Activated T-helper 17 cell treated with anti-CD3 and anti-CD28 coated beads, Interleukin-2, amount 50 U/mL, for 72 hours (primary cell): Measurements from ENCODE around the gene ASTN2. TPM values are rescaled to one million over a fixed set of nuclear protein-coding genes. Genes with fewer than 3 reads are reported as not detected.

ENCODE experiments used
- ATAC-seq: fragments of 150-1000 bp; cut with Tn5 transposase; replicated peaks from 2 replicates; pipeline ENCODE4 v1.10.0; 2021; ENCODE audit warnings: mild to moderate bottlenecking, moderate library complexity
- H3K27ac Mint-ChIP-seq: one replicate; pipeline ENCODE4 v1.8.0; 2022; ENCODE audit warnings: mixed read lengths
- H3K27me3 Mint-ChIP-seq: one replicate; pipeline ENCODE4 v1.8.0; 2022; ENCODE audit warnings: mixed read lengths
- H3K36me3 Mint-ChIP-seq: one replicate; pipeline ENCODE4 v1.8.0; 2022; ENCODE audit warnings: low read depth, mild to moderate bottlenecking, mixed read lengths
- H3K4me1 Mint-ChIP-seq: one replicate; pipeline ENCODE4 v1.8.0; 2022; ENCODE audit warnings: mixed read lengths
- H3K4me3 Mint-ChIP-seq: one replicate; pipeline ENCODE4 v1.8.0; 2022; ENCODE audit warnings: mild to moderate bottlenecking, mixed read lengths
- H3K9me3 Mint-ChIP-seq: one replicate; pipeline ENCODE4 v1.8.0; 2022; ENCODE audit warnings: mixed read lengths
- total RNA-seq, 2 donors: library from RNA; stranded (reverse); gene quantifications; one replicate each; pipeline ENCODE4 v1.2.3, GENCODE V29; 2022

Gene ASTN2
- total RNA-seq, 2 donors from 2014 or later, result 3.3 to 5.4 TPM

- peaks cover 25% of the 10 kb centered on the region for H3K27me3 Mint-ChIP-seq
- no peaks in the 10 kb centered on the region for H3K36me3 Mint-ChIP-seq
- peaks cover 3% of the 10 kb centered on the region for H3K9me3 Mint-ChIP-seq
- no peak overlapping the region for H3K27ac Mint-ChIP-seq
- no peaks in the 10 kb centered on the region for H3K4me1 Mint-ChIP-seq
- H3K4me3 Mint-ChIP-seq, result no peak overlapping the region
- no peak for ATAC-seq
Measured at GRCh38 chr9:117407436-117408022, 7.3 kb downstream of the ASTN2 start.

GRCh38 chr9:117405950-117406705, 8.7 kb downstream of the ASTN2 start:
- Mint-ChIP-seq H3K4me3 (no peak overlapping the region), H3K27ac (no peak overlapping the region), H3K36me3 (no peaks in the 10 kb centered on the region), H3K27me3 (peaks cover 19% of the 10 kb centered on the region), H3K4me1 (no peaks in the 10 kb centered on the region), H3K9me3 (peaks cover 3% of the 10 kb centered on the region)
- ATAC-seq, result no peak

DNA sequence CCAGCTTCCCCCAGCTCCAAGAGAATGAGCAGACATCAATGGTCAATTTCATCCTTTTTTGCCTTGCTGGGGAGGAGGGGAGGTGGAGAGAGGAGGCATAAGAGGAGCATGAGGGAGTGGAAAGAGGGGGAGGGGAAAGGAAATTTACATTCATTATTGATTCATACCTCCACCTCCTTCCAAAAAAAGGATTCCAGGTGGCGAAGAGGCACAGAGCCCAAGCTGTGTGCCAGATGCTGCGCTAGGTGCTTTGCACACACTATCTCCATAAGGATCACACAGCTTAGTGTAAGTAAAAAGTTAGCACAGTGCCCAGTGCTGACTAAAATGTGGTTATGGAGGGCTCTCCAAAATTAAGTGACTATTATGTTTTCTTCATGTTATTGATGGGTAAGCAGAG, 11.0 kb downstream of the ASTN2 start:
- ATAC-seq, result no peak
- Mint-ChIP-seq H3K9me3 (peaks cover 3% of the 10 kb centered on the region), H3K27ac (no peak overlapping the region), H3K4me3 (no peak overlapping the region), H3K4me1 (no peaks in the 10 kb centered on the region), H3K36me3 (no peaks in the 10 kb centered on the region), H3K27me3 (peaks cover 12% of the 10 kb centered on the region)

DNA sequence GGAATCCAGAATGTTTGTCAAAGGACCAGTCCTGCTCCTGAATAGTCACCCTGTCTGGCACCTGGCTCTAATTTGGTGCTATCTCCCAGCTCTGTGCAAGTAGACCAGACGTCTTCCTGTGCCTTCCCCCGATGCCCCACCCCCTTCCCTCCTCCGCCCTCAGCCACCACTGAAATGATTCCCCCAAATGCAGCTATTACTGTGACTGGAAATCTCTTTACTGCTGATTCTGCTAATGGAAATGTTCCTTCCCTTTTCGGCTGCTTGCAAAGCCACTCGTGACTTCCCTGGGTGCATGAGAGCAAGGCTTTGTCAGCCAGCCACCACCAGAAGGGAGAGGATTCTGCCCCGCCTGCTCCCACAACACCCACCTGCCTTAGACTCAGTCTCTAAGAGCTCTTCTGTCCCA, 11.4 kb downstream of the ASTN2 start:
- Mint-ChIP-seq H3K27me3 (peaks cover 8% of the 10 kb centered on the region), H3K4me3 (no peak overlapping the region), H3K4me1 (no peaks in the 10 kb centered on the region), H3K9me3 (no peaks in the 10 kb centered on the region), H3K27ac (no peak overlapping the region), H3K36me3 (no peaks in the 10 kb centered on the region)
- ATAC-seq, result no peak

DNA sequence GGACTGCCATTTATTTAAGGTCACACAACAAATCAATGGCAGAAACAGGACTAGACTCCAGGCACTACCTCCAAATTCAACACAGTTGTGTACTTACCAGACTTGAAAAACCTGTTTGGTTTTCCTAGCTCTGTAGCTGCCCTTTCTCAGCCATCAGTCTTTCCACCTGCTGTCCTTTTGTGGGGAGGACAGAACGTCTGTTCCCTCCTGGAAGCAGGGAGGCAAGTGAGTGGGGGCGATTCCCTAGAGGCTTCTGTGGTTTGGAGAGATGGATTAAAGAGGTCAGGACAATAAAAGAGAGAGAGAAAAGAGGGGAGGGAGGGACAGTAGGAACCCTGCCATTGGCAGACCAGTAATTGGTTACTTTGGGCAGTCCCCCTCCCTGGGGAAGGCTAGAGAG, 14.7 kb downstream of the ASTN2 start:
- peaks cover 3% of the 10 kb centered on the region for H3K9me3 Mint-ChIP-seq
- H3K27me3 Mint-ChIP-seq, result peaks cover 3% of the 10 kb centered on the region
- H3K4me1 Mint-ChIP-seq, result no peaks in the 10 kb centered on the region
- H3K27ac Mint-ChIP-seq, result no peak overlapping the region
- ATAC-seq, result no peak
- H3K4me3 Mint-ChIP-seq, result no peak overlapping the region
- H3K36me3 Mint-ChIP-seq, result no peaks in the 10 kb centered on the region

DNA sequence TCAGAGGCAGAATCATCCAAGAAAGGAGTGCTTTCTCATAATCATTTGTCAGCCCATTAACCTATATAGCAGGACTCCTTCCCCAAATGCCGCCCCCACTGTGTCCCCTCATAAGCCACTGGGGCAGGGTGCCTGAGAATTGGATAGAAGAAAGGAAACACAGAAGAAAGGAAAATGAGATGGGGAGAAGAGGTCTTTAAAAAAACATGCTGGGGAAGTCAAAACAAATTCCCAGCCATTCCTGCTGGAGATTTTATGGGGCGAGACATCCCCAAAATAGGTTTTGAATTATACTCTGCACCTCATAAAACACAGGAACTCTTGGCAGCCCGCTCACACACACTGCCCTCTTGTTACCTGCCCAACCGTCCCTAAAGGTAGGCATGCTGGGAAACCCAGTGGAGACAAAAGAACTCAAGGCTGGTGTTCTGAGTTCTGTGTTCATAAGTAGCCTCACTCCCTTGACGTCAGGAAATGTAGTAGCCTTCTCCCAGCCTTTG, 19.7 kb downstream of the ASTN2 start:
- Mint-ChIP-seq H3K4me1 (no peaks in the 10 kb centered on the region), H3K27me3 (no peaks in the 10 kb centered on the region), H3K36me3 (no peaks in the 10 kb centered on the region), H3K27ac (no peak overlapping the region), H3K4me3 (no peak overlapping the region), H3K9me3 (peaks cover 3% of the 10 kb centered on the region)
- no peak for ATAC-seq

DNA sequence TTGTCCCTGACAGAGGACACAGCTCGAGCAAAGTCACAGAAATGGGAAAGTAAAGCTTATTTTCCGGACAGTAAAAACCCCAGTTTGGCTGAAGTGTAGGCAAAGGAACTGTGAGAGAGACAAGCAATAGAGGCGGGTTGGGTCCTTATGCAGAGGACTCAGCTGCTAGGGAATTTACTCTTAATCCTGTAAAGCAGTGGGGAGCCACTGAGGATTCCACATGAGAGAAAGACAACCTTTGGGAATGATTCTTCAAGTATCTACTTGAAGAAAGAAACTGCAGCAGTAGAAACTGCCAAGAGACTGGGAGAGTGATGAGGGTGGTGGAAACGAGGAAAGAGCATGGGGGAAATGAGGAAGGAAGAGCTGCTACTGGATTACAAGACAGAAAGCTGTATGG, 20.2 kb downstream of the ASTN2 start:
- H3K27ac Mint-ChIP-seq, result no peak overlapping the region
- H3K9me3 Mint-ChIP-seq, result peaks cover 3% of the 10 kb centered on the region
- no peaks in the 10 kb centered on the region for H3K36me3 Mint-ChIP-seq
- no peak for ATAC-seq
- no peak overlapping the region for H3K4me3 Mint-ChIP-seq
- H3K27me3 Mint-ChIP-seq, result no peaks in the 10 kb centered on the region
- H3K4me1 Mint-ChIP-seq, result no peaks in the 10 kb centered on the region

- Mint-ChIP-seq H3K9me3 (peaks cover 6% of the 10 kb centered on the region), H3K27ac (no peak overlapping the region), H3K4me3 (no peak overlapping the region), H3K27me3 (no peaks in the 10 kb centered on the region), H3K36me3 (no peaks in the 10 kb centered on the region), H3K4me1 (no peaks in the 10 kb centered on the region)
- ATAC-seq, result no peak
Measured at GRCh38 chr9:117392992-117393391, 21.9 kb downstream of the ASTN2 start.

GRCh38 chr9:117387422-117387821, 27.4 kb downstream of the ASTN2 start:
- H3K4me1 Mint-ChIP-seq, result no peaks in the 10 kb centered on the region
- peaks cover 16% of the 10 kb centered on the region for H3K9me3 Mint-ChIP-seq
- H3K36me3 Mint-ChIP-seq, result no peaks in the 10 kb centered on the region
- no peak for ATAC-seq
- H3K4me3 Mint-ChIP-seq, result no peak overlapping the region
- no peaks in the 10 kb centered on the region for H3K27me3 Mint-ChIP-seq
- H3K27ac Mint-ChIP-seq, result no peak overlapping the region

- no peaks in the 10 kb centered on the region for H3K4me1 Mint-ChIP-seq
- H3K27ac Mint-ChIP-seq, result no peak overlapping the region
- no peaks in the 10 kb centered on the region for H3K27me3 Mint-ChIP-seq
- ATAC-seq, result no peak
- H3K36me3 Mint-ChIP-seq, result no peaks in the 10 kb centered on the region
- no peak overlapping the region for H3K4me3 Mint-ChIP-seq
- H3K9me3 Mint-ChIP-seq, result peaks cover 16% of the 10 kb centered on the region
Measured at GRCh38 chr9:117379341-117379740, 35.5 kb downstream of the ASTN2 start.

GRCh38 chr9:117377046-117377445, 37.8 kb downstream of the ASTN2 start:
- no peaks in the 10 kb centered on the region for H3K27me3 Mint-ChIP-seq
- peaks cover 16% of the 10 kb centered on the region for H3K9me3 Mint-ChIP-seq
- no peak for ATAC-seq
- no peaks in the 10 kb centered on the region for H3K4me1 Mint-ChIP-seq
- H3K4me3 Mint-ChIP-seq, result no peak overlapping the region
- no peaks in the 10 kb centered on the region for H3K36me3 Mint-ChIP-seq
- no peak overlapping the region for H3K27ac Mint-ChIP-seq

DNA sequence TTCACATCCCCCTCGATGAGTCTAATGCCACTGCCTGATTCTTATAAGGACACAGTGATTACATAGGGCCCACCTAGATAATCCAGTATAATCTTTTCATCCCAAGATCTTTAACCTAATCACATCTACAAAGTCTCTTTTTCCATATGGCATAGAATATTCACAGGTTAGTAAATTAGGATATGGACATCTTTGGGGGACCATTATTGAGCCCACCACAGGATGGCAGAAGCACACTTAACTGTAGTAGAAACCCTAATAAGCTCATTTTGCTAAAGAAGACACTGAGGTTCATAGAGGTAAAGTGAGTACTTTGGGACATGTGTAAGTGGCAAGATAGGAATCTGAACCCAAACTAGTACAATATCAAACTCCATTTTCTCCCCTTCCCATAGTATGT, 38.9 kb downstream of the ASTN2 start:
- Mint-ChIP-seq H3K27ac (no peak overlapping the region), H3K4me1 (no peaks in the 10 kb centered on the region), H3K9me3 (peaks cover 14% of the 10 kb centered on the region), H3K4me3 (no peak overlapping the region), H3K36me3 (no peaks in the 10 kb centered on the region), H3K27me3 (no peaks in the 10 kb centered on the region)
- no peak for ATAC-seq

DNA sequence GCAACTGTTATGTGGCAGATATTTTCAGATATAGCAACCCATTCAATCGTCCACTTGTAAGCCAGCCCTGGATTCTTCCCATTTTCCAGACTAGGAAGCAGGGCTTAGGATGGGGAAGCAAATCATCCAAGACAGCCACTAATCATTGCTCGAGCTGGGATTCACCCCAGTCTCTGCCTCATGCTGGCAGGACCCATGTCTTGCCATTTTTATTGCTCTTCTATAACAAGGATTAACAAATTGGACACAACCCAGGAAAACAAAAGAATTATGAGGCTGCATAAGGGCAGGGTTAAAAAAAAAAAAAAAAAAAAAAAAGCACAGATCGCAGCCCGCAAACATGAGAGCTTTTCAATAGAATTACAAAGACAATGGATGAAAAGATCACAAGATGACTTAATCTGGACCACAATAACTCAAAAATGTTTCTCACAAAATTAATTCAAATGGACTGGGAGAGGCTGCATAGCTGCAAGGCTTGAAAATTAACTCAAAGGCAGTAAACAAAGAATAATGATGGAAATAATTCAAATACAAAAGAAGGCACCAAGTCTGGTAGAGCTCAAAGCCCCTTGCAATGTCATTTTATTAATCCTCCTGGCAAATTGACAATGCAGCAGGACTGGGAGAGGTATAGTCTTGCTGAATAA, 40.7 kb downstream of the ASTN2 start:
- no peak overlapping the region for H3K4me3 Mint-ChIP-seq
- H3K27me3 Mint-ChIP-seq, result no peaks in the 10 kb centered on the region
- H3K9me3 Mint-ChIP-seq, result peaks cover 3% of the 10 kb centered on the region
- H3K27ac Mint-ChIP-seq, result no peak overlapping the region
- ATAC-seq, result no peak
- H3K4me1 Mint-ChIP-seq, result no peaks in the 10 kb centered on the region
- H3K36me3 Mint-ChIP-seq, result no peaks in the 10 kb centered on the region

GRCh38 chr9:117368684-117369230, 46.1 kb downstream of the ASTN2 start:
- Mint-ChIP-seq H3K4me1 (no peaks in the 10 kb centered on the region), H3K9me3 (no peaks in the 10 kb centered on the region), H3K4me3 (no peak overlapping the region), H3K36me3 (no peaks in the 10 kb centered on the region), H3K27me3 (no peaks in the 10 kb centered on the region), H3K27ac (no peak overlapping the region)
- no peak for ATAC-seq

- Mint-ChIP-seq H3K27me3 (no peaks in the 10 kb centered on the region), H3K4me3 (no peak overlapping the region), H3K4me1 (no peaks in the 10 kb centered on the region), H3K36me3 (no peaks in the 10 kb centered on the region), H3K9me3 (no peaks in the 10 kb centered on the region), H3K27ac (no peak overlapping the region)
- ATAC-seq, result no peak
Measured at GRCh38 chr9:117365438-117365837, 49.4 kb downstream of the ASTN2 start.
